ENCODE results near the gene PIK3CB. TPM values are rescaled to one million over a fixed set of nuclear protein-coding genes. Genes with fewer than 3 reads are reported as not detected.
"Not testable (repeated sequence)": the region's sequence is repeated elsewhere in the genome, so short reads cannot be mapped to it uniquely, and the experiment has no call there.

Gene PIK3CB
- total and polyA plus RNA-seq, 2 experiments from 2014 or later = 14.3 to 23.0 TPM

DNA sequence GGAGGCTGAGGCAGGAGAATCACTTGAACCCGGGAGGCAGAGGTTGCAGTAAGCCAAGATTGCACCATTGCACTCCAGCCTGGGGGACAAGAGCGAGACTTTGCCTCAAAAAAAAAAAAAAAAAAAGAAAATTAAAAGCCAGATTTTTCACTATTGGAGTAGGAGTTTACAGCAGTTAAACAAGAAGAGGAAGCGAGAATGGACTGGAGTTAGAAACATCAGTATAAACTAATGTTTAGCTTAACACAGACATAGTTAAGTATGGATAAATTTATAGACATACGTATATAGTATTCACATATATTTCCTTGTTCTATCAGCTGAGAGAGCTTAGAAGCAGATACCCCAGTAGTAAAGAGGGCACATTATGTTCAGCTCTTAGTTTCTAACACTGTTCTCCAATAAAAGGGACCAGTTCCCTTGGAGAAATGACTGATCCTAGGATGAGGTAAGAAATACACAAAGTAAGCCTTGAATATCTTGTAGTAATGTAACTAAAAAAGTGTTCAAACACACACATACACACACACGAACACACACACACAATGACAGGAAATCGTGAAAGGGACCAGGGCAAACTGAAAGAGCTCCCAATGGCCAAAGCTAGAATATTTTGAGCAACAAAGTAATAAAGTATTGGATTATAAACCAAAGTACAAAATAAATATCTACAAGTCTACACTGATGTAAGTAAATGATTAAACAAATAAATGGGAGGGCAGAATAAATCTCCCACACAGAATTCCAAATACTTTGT is 25.1 kb downstream of the PIK3CB start:
- H3K9me3 ChIP-seq (ENCODE audit: low read depth) = no peaks in the 10 kb centered on the region
- TF ChIP-seq EZH2phosphoT487 (IDR thresholded peaks at IDR 0.05; ENCODE audit: low read depth, severe bottlenecking, unreplicated experiment) = no peak
- TF ChIP-seq EZH2 (IDR thresholded peaks at IDR 0.05; ENCODE audit: borderline replicate concordance) = no peak
- no peak overlapping the region for H3K4me3 ChIP-seq
- H3K27ac ChIP-seq = no peak overlapping the region
- 91% methylated on average over 6 of the region's 6 CpGs for WGBS (ENCODE audit: low lambda C conversion rate, missing lambda C conversion rate)
- no peak for DNase-seq (ENCODE audit: low spot score)
- H3K4me2 ChIP-seq = peak overlapping the region; percentile 16
- H2AFZ ChIP-seq = no peak overlapping the region
- no peaks in the 10 kb centered on the region for H4K20me1 ChIP-seq (ENCODE audit: insufficient read depth, poor library complexity, severe bottlenecking)
- no peaks in the 10 kb centered on the region for H3K27me3 ChIP-seq
- peaks cover 93% of the 10 kb centered on the region for H3K79me2 ChIP-seq
- no peaks in the 10 kb centered on the region for H3K9me2 ChIP-seq (replicated peaks; ENCODE audit: insufficient read depth)
- no peaks in the 10 kb centered on the region for H3K36me3 ChIP-seq (replicated peaks; ENCODE audit: insufficient read depth, low read depth)
- no peaks in the 10 kb centered on the region for H3K4me1 ChIP-seq (ENCODE audit: insufficient read depth)

- Histone ChIP-seq H3K9me3 (ENCODE audit: low read depth) (no peaks in the 10 kb centered on the region), H3K4me2 (no peak overlapping the region), H3K9me2 (replicated peaks; ENCODE audit: insufficient read depth) (no peaks in the 10 kb centered on the region), H3K4me3 (no peak overlapping the region), H3K27me3 (no peaks in the 10 kb centered on the region), H3K79me2 (peaks cover 80% of the 10 kb centered on the region), H3K4me1 (ENCODE audit: insufficient read depth) (no peaks in the 10 kb centered on the region), H3K36me3 (replicated peaks; ENCODE audit: insufficient read depth, low read depth) (no peaks in the 10 kb centered on the region), H4K20me1 (ENCODE audit: insufficient read depth, poor library complexity, severe bottlenecking) (no peaks in the 10 kb centered on the region), H3K27ac (no peak overlapping the region), H2AFZ (no peak overlapping the region)
- DNase-seq (ENCODE audit: low spot score) = no peak
- 85% methylated on average over 3 of the region's 3 CpGs for WGBS (ENCODE audit: low lambda C conversion rate, missing lambda C conversion rate)
- TF ChIP-seq EZH2 (IDR thresholded peaks at IDR 0.05; ENCODE audit: borderline replicate concordance) = no peak
- no peak for TF ChIP-seq CTCF (IDR thresholded peaks at IDR 0.05; ENCODE audit: poor library complexity)
Observed at GRCh38 chr3:138806376-138807080, 28.2 kb downstream of the PIK3CB start.

- H3K79me2 ChIP-seq = peaks cover 85% of the 10 kb centered on the region
- WGBS (ENCODE audit: low lambda C conversion rate, missing lambda C conversion rate) = 74% methylated on average over 2 of the region's 2 CpGs
- H2AFZ ChIP-seq = no peak overlapping the region
Observed at GRCh38 chr3:138803006-138803653, 31.6 kb downstream of the PIK3CB start.

GRCh38 chr3:138802223-138802622 is 32.5 kb downstream of the PIK3CB start:
- WGBS (ENCODE audit: low lambda C conversion rate, missing lambda C conversion rate) = 99% methylated on average over 6 of the region's 6 CpGs
- DNase-seq (ENCODE audit: low spot score); H3K9me3 ChIP-seq (ENCODE audit: low read depth); H3K27me3 ChIP-seq; H3K4me2 ChIP-seq; H3K4me1 ChIP-seq (ENCODE audit: insufficient read depth); H4K20me1 ChIP-seq (ENCODE audit: insufficient read depth, poor library complexity, severe bottlenecking); H2AFZ ChIP-seq; H3K9me2 ChIP-seq (replicated peaks; ENCODE audit: insufficient read depth); H3K27ac ChIP-seq; H3K4me3 ChIP-seq; H3K36me3 ChIP-seq (replicated peaks; ENCODE audit: insufficient read depth, low read depth): not testable (repeated sequence)
- peaks cover 84% of the 10 kb centered on the region for H3K79me2 ChIP-seq

More at GRCh38 chr3:138803006-138803653, 31.6 kb downstream of the PIK3CB start:
- no peaks in the 10 kb centered on the region for H3K27me3 ChIP-seq
- H3K36me3 ChIP-seq (replicated peaks; ENCODE audit: insufficient read depth, low read depth) = no peaks in the 10 kb centered on the region
- H3K27ac ChIP-seq = no peak overlapping the region
- no peak for TF ChIP-seq CTCF (IDR thresholded peaks at IDR 0.05; ENCODE audit: poor library complexity)
- no peak for TF ChIP-seq EZH2phosphoT487 (IDR thresholded peaks at IDR 0.05; ENCODE audit: low read depth, severe bottlenecking, unreplicated experiment)
- no peak for TF ChIP-seq EZH2 (IDR thresholded peaks at IDR 0.05; ENCODE audit: borderline replicate concordance)
- H3K9me2 ChIP-seq (replicated peaks; ENCODE audit: insufficient read depth) = no peaks in the 10 kb centered on the region
- no peak overlapping the region for H3K4me2 ChIP-seq
- H3K4me3 ChIP-seq = no peak overlapping the region
- no peaks in the 10 kb centered on the region for H4K20me1 ChIP-seq (ENCODE audit: insufficient read depth, poor library complexity, severe bottlenecking)
- H3K9me3 ChIP-seq (ENCODE audit: low read depth) = no peaks in the 10 kb centered on the region
- no peak for DNase-seq (ENCODE audit: low spot score)
- H3K4me1 ChIP-seq (ENCODE audit: insufficient read depth) = no peaks in the 10 kb centered on the region

Measured in hepatocyte (in vitro differentiated cells).